ENCODE data around the gene CTU2.
A peak's percentile ranks its signal among the peaks of the same experiment; 100 is the strongest.

The CTU2 gene

DNA sequence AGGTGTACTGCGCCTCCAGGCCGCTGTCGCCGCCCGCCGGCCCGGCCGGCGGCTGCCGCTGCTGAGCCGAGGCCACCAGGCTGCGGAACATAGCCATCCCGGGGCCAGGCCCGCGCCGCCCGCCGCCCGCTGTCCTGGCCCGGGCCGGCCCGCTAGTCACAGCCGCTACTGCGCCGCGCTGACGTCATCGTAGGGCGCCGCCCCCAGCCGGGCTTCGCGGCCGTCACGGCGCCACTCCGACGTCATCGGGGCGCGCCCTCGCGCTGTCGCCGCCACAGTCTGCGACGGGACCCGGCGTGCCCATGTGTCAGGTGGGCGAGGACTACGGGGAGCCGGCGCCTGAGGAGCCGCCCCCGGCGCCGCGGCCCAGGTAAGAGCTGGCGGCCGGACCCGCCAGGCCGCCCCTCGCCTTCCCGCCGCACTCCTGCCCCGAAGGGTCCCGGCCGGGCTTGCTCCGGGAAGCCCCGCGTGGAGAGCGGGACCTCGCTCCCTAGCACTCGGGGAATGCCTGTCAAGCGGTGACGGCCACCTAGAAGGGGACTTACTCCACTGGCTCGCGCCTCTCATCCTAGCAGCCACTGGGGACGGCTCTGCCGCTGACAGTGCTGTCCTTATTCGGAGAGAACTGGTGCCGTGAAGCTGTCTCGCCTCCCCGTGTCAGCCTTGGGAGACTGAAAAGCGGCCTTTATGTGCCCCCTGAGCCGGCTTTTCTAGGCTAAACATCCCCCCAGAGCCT lies at the start of gene CTU2, which contains the start of gene RNF166:
TSS of gene CTU2 (plus strand) at position 275 of the 736 bp plus-strand sequence. CDS start at position 303, 28 bp downstream.
TSS of gene RNF166 (minus strand) at position 180 of the 736 bp plus-strand sequence. CDS start at position 97, 83 bp downstream.
- Histone ChIP-seq H3K79me2 (ENCODE audit: control insufficient read depth, low read length) (peaks cover 91% of the 10 kb centered on the region), H3K36me3 (ENCODE audit: control insufficient read depth, low read length) (peaks cover 23% of the 10 kb centered on the region), H3K4me3 (ENCODE audit: low read length) (peak within 1 kb of the TSS; percentile 81), H3K9me3 (ENCODE audit: control insufficient read depth, insufficient read depth, low read length) (no peaks in the 10 kb centered on the region), H3K27ac (ENCODE audit: low read depth, low read length) (peak within 1 kb of the TSS; percentile 27), H3K9me2 (replicated peaks; ENCODE audit: control insufficient read depth, low read length) (no peaks in the 10 kb centered on the region), H3K4me1 (ENCODE audit: control insufficient read depth, low read length) (peaks cover 60% of the 10 kb centered on the region), H3F3A (ENCODE audit: control insufficient read depth, insufficient read depth) (peaks cover 15% of the 10 kb centered on the region), H3K4me2 (ENCODE audit: low read length) (peak within 1 kb of the TSS; percentile 83), H3K27me3 (ENCODE audit: control insufficient read depth, low read length) (no peaks in the 10 kb centered on the region), H4K20me1 (ENCODE audit: control insufficient read depth, insufficient read depth, low read depth, low read length) (peaks cover 12% of the 10 kb centered on the region; the same call in 1 of the 2 replicates)
- TF ChIP-seq EZH2phosphoT487 (IDR thresholded peaks at IDR 0.05; ENCODE audit: borderline replicate concordance, low read length) = no peak
- TF ChIP-seq, protein P1, sequence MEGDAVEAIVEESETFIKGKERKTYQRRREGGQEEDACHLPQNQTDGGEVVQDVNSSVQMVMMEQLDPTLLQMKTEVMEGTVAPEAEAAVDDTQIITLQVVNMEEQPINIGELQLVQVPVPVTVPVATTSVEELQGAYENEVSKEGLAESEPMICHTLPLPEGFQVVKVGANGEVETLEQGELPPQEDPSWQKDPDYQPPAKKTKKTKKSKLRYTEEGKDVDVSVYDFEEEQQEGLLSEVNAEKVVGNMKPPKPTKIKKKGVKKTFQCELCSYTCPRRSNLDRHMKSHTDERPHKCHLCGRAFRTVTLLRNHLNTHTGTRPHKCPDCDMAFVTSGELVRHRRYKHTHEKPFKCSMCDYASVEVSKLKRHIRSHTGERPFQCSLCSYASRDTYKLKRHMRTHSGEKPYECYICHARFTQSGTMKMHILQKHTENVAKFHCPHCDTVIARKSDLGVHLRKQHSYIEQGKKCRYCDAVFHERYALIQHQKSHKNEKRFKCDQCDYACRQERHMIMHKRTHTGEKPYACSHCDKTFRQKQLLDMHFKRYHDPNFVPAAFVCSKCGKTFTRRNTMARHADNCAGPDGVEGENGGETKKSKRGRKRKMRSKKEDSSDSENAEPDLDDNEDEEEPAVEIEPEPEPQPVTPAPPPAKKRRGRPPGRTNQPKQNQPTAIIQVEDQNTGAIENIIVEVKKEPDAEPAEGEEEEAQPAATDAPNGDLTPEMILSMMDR (IDR thresholded peaks at IDR 0.05; ENCODE audit: low read depth, low read length, poor library complexity, severe bottlenecking) = peak; percentile 8

DNA sequence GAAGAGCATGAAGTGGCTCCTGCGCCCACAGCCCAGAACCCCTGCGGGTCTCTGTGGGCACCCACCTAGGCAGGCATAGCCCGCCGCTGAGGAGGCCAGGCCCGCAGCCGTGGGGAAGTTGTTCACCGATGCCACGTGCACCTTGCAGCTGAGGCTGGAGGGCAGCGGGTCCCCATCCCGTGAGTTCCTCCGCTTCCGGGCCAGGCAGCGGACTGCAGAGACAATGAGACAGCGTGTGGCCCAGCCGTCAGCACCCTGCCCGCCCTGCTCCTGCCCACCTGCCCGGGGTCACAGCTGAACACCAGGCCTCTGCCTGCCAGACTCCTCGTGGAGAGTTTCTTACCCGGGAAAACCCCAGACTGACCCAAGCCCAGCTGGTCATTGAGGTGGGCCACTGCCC lies 48.9 kb upstream of the CTU2 start:
- peaks cover 61% of the 10 kb centered on the region for H3K79me2 ChIP-seq (ENCODE audit: control insufficient read depth, low read length)
- H3K27ac ChIP-seq (ENCODE audit: low read depth, low read length) = no peak overlapping the region
- H3K27me3 ChIP-seq (ENCODE audit: control insufficient read depth, low read length) = no peaks in the 10 kb centered on the region
- no peak overlapping the region for H3K4me2 ChIP-seq (ENCODE audit: low read length)
- H3K4me3 ChIP-seq (ENCODE audit: low read length) = no peak overlapping the region
- H4K20me1 ChIP-seq (ENCODE audit: control insufficient read depth, insufficient read depth, low read depth, low read length) = peaks cover 10% of the 10 kb centered on the region; the same call in 1 of the 2 replicates
- no peaks in the 10 kb centered on the region for H3K9me3 ChIP-seq (ENCODE audit: control insufficient read depth, insufficient read depth, low read length)
- H3K36me3 ChIP-seq (ENCODE audit: control insufficient read depth, low read length) = peaks cover 90% of the 10 kb centered on the region
- no peaks in the 10 kb centered on the region for H3F3A ChIP-seq (ENCODE audit: control insufficient read depth, insufficient read depth)
- TF ChIP-seq, protein P1 (IDR thresholded peaks at IDR 0.05; ENCODE audit: low read depth, low read length, poor library complexity, severe bottlenecking) = no peak
- no peak for TF ChIP-seq EZH2phosphoT487 (IDR thresholded peaks at IDR 0.05; ENCODE audit: borderline replicate concordance, low read length)
- no peaks in the 10 kb centered on the region for H3K9me2 ChIP-seq (replicated peaks; ENCODE audit: control insufficient read depth, low read length)
- H3K4me1 ChIP-seq (ENCODE audit: control insufficient read depth, low read length) = peaks cover 21% of the 10 kb centered on the region

DNA sequence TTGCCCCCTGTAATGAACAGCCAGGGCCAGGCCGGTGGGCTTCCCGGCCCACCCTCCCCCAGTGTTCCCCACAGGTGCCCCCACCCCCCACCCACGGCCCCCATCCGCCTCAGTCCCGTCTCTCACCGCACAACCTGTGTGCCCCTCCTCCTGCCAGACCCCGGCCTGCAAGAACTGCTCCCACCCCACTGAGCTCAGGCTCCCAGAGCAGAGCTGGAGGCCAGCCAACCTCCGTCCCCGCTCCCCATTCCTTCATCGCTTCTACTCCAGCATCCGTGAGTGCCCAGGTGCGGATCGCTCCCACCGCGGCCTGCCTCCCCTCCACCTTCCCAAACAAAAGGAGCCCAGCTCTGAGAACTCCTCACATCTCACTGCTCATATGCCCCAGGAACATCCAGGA lies 47.6 kb upstream of the CTU2 start:
- H3K9me2 ChIP-seq (replicated peaks; ENCODE audit: control insufficient read depth, low read length) = no peaks in the 10 kb centered on the region
- peaks cover 17% of the 10 kb centered on the region for H3K4me1 ChIP-seq (ENCODE audit: control insufficient read depth, low read length)
- no peaks in the 10 kb centered on the region for H3K9me3 ChIP-seq (ENCODE audit: control insufficient read depth, insufficient read depth, low read length)
- no peaks in the 10 kb centered on the region for H3F3A ChIP-seq (ENCODE audit: control insufficient read depth, insufficient read depth)
- H3K36me3 ChIP-seq (ENCODE audit: control insufficient read depth, low read length) = peaks cover 86% of the 10 kb centered on the region
- no peak overlapping the region for H3K4me2 ChIP-seq (ENCODE audit: low read length)
- H4K20me1 ChIP-seq (ENCODE audit: control insufficient read depth, insufficient read depth, low read depth, low read length) = peaks cover 10% of the 10 kb centered on the region; the same call in 1 of the 2 replicates
- H3K27me3 ChIP-seq (ENCODE audit: control insufficient read depth, low read length) = no peaks in the 10 kb centered on the region
- H3K4me3 ChIP-seq (ENCODE audit: low read length) = no peak overlapping the region
- peaks cover 69% of the 10 kb centered on the region for H3K79me2 ChIP-seq (ENCODE audit: control insufficient read depth, low read length)
- TF ChIP-seq, protein P1 (IDR thresholded peaks at IDR 0.05; ENCODE audit: low read depth, low read length, poor library complexity, severe bottlenecking) = no peak
- TF ChIP-seq EZH2phosphoT487 (IDR thresholded peaks at IDR 0.05; ENCODE audit: borderline replicate concordance, low read length) = no peak
- no peak overlapping the region for H3K27ac ChIP-seq (ENCODE audit: low read depth, low read length)
